Upper lobe of left lung (tissue), 6 donors: ENCODE data around the gene SRGAP2B. TPM values are rescaled to one million over a fixed set of nuclear protein-coding genes. Genes with fewer than 3 reads are reported as not detected.
"Not testable (repeated sequence)": the region's sequence is repeated elsewhere in the genome, so short reads cannot be mapped to it uniquely, and the experiment has no call there.

Experiments
- ATAC-seq, 2 donors: fragments of 200-7000 bp; cut with Tn5 transposase; one replicate each; pipeline ENCODE4 v1.9.1; 2022; ENCODE audit warnings: mild to moderate bottlenecking in 2 of 2, moderate library complexity in 2 of 2; ENCODE audit not compliant: low FRiP score in 2 of 2
- DNase-seq, 2 donors: peaks; one replicate each; pipeline ENCODE4 v3.0.0-alpha.2; 2019 to 2020
- H3K27ac ChIP-seq, 4 donors: fragments of 200-600 bp; sonication (generic); one replicate each; pipeline ENCODE4 v1.5.1; 2016 to 2019
- H3K27me3 ChIP-seq, 4 donors: fragments of 200-600 bp; sonication (generic); one replicate each; pipeline ENCODE4 v1.5.1; 2017 to 2019
- H3K36me3 ChIP-seq, 4 donors: fragments of 200-600 bp; sonication (generic); one replicate each; pipeline ENCODE4 v1.5.1; 2016 to 2019
- H3K4me1 ChIP-seq, 4 donors: fragments of 200-600 bp; sonication (generic); one replicate each; pipeline ENCODE4 v1.5.1; 2018 to 2019
- H3K4me3 ChIP-seq, 4 donors: fragments of 200-600 bp; sonication (generic); one replicate each; pipeline ENCODE4 v1.5.1; 2017 to 2019; ENCODE audit warnings: mild to moderate bottlenecking in 2 of 4, moderate library complexity in 1 of 4
- H3K9me3 ChIP-seq, 4 donors: fragments of 200-600 bp; sonication (generic); one replicate each; pipeline ENCODE4 v1.5.1; 2018 to 2019
- WGBS, 2 donors: methylation state at CpG; one replicate each; pipeline ENCODE4 v1.1.5; 2017 to 2018; 5-methylcytosine and 5-hydroxymethylcytosine counted together
- total RNA-seq, 6 donors: library from RNA; depleted of rRNA in 4 of 6; stranded (reverse); fragments of >200 nt in 4 of 6; gene quantifications; one replicate each; pipeline versions ENCODE4 v1.1.0 to v1.2.1, GENCODE V29; 2016 to 2021
- donor health status: DM: no; HTN: no; CAD: no; lungs with moderate emphysema.
- donor health status: DM: no; HTN: yes; CAD: no; lungs with severe emphysema.

The SRGAP2B gene
- total RNA-seq, 6 donors from 2014 or later: 12.5 to 42.5 (median 29.0) TPM

DNA sequence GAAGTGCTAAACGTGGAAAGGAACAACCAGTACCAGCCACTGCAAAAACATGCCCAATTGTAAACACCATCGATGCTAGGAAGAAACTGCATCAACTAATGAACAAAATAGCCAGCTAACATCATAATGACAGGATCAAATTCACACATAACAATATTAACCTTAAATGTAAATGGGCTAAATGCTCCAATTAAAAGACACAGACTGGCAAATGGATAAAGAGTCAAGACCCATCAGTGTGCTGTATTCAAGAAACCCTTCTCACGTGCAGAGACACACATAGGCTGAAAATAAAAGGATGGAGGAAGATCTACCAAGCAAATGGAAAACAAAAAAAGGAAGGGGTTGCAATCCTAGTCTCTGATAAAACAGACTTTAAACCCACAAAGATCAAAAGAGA is 128.6 kb downstream of the SRGAP2B start:
- not testable (repeated sequence) for H3K27me3 ChIP-seq, H3K4me3 ChIP-seq, H3K4me1 ChIP-seq, DNase-seq, ATAC-seq, H3K27ac ChIP-seq, H3K36me3 ChIP-seq, H3K9me3 ChIP-seq
- WGBS, 2 donors: 68 to 81% methylated on average over 3 of the region's 3 CpGs

DNA sequence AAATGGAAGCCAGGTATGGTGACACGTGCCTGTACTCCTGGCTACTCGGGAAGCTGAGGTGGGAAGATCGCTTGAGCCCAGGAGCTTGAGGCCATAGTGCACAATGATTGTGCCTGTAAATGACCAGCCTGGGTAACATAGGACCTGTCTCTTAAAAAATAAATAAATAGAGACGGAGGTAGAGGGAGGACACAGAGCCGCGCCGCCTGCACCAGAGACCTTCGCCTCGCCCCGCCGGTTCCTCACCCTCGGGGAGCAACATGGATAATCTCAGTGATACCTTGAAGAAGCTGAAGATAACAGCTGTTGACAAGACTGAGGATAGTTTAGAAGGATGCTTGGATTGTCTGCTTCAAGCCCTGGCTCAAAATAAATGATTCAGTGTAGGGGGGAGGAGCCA is 130.4 kb downstream of the SRGAP2B start:
- H3K36me3 ChIP-seq, H3K4me1 ChIP-seq, H3K9me3 ChIP-seq, H3K4me3 ChIP-seq, H3K27me3 ChIP-seq, ATAC-seq, H3K27ac ChIP-seq: not testable (repeated sequence)
- WGBS, 2 donors: 90% methylated on average over 9 of the region's 12 CpGs; no CpG with 5 or more reads in 1 of the 2 donors
- DNase-seq: peak; percentile 14 to 33

DNA sequence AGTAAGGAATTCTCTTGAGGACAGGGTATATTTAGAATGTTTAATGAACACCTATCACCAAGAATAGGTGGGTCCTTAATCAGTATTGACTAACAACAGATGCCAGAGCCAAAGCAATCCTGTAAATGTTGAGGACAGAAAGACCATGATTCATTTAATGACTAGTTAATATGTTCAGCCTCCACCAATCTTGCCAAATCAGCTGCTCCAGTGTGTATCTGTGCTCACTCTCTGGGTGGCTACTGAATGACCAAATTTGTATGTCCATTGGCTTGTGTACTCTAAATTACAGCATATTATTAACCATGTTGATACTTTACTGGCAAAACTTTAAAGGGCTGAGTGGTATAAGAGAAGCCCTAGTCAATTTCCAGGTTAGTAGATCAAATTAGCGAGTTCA is 130.9 kb downstream of the SRGAP2B start:
- WGBS, 2 donors: 100% methylated on average over 1 of the region's 1 CpG; no CpG with 5 or more reads in 1 of the 2 donors
- not testable (repeated sequence) for H3K27ac ChIP-seq, DNase-seq, H3K4me3 ChIP-seq, H3K4me1 ChIP-seq, H3K9me3 ChIP-seq, H3K27me3 ChIP-seq, H3K36me3 ChIP-seq
- peak in 1 of 2 donors; percentile 72 for ATAC-seq

DNA sequence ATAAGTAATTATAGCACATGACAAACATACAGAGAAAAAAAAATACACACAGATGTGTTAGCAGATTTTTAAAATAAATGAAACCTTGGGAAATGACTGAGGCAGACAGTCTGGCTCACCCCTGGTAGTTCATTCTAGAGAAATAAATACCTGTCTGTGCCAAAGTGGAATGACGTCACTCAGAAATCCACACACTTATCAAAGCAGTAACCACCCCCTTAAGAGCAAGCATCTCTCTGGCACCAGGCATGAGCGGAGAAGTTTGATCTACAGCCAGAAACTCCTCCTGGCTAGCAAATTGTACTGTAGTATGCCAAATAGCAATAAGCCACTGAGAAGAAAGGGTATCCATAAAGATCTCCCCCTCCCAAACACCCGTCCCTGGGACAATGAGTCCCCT is 131.6 kb downstream of the SRGAP2B start:
- not testable (repeated sequence) for H3K27me3 ChIP-seq, H3K27ac ChIP-seq, H3K4me1 ChIP-seq, H3K4me3 ChIP-seq, H3K9me3 ChIP-seq, H3K36me3 ChIP-seq
- 87% methylated on average over 3 of the region's 3 CpGs; no CpG with 5 or more reads in 1 of the 2 donors for WGBS, 2 donors
- ATAC-seq (peak in 1 of 2 donors; percentile 26), DNase-seq (peak in 1 of 2 donors; percentile 23)

DNA sequence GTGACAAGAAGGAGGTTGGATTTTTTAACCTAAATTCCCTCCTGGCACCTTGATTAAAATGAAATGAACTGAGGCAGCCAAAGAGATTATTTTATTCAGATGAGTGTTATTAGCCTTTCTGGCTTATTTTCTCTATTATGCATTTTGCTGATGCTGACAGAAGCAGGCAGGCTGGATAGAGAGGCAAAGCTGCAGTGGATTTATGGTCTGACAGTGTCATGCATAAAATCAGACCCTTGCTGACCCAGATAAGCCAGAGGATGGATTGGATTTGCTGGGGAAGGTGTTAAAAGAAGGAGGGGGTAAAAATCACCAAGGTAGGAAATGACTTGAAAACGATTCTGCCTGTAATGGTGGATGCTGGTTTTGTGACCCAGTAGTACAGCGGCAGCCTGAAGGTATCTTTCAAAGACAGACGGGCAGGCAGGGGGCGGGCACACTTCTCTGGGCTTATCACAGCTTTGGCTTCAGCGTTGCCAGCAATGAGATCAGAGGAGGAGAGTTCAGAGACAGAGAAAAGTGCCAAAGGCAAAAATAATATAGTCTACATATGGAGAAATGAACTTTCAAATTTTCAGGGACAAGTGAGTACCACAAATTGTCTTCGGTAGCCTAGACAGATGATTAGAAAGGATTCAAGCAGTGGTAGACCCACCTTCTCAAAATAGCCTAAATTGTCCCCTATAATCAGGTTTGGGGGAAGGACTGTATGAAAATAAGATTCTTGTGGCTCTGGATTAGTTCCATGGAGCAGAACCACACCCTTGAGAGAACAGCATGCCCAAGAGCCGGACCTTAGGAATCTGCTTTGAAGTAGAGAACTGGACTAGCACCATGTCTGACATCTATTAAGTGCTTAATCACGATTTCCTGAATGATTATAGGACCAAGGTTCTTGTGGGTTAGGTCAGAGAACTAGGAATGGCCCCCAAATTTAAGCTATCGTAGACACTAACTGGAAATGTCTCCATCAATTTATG is 133.2 kb downstream of the SRGAP2B start:
- H3K9me3 ChIP-seq: not testable (repeated sequence)
- ATAC-seq: peak in 1 of 2 donors; percentile 66

DNA sequence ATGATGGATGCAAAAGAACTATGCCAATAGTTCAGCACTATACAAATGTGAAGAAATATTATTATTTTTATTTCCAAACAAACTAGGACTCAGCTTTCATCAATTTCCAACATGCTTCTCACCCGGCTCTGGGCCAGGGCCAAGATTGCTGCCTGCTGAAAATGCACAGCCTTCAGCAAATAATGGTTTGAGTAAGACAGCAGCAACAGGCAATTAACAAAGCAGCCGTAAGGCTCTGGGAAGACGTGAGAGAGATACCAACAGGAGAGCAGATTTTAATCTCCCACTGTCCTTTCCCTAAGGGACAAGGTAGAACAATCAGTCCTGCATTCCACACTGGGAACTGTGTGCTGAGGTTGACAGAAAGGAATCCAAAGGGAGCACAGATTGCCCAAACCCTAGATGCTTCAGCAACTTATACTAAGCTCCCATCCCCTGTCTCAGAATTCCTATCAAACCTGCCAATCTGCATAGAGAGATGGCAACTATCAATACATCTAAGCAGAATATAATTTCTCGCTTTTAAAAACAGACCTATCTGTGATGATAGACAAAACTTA is 134.1 kb downstream of the SRGAP2B start:
- not testable (repeated sequence) for H3K36me3 ChIP-seq, H3K27me3 ChIP-seq, H3K4me3 ChIP-seq, DNase-seq, ATAC-seq, H3K9me3 ChIP-seq, H3K4me1 ChIP-seq, H3K27ac ChIP-seq
- no CpG with 5 or more reads among the region's 4 CpGs for WGBS, 2 donors

More for the DNA sequence above, 133.2 kb downstream of the SRGAP2B start:
- not testable (repeated sequence) for H3K27me3 ChIP-seq, H3K4me1 ChIP-seq, H3K27ac ChIP-seq, H3K36me3 ChIP-seq, DNase-seq, H3K4me3 ChIP-seq
- WGBS, 2 donors: no CpG with 5 or more reads among the region's 9 CpGs

DNA sequence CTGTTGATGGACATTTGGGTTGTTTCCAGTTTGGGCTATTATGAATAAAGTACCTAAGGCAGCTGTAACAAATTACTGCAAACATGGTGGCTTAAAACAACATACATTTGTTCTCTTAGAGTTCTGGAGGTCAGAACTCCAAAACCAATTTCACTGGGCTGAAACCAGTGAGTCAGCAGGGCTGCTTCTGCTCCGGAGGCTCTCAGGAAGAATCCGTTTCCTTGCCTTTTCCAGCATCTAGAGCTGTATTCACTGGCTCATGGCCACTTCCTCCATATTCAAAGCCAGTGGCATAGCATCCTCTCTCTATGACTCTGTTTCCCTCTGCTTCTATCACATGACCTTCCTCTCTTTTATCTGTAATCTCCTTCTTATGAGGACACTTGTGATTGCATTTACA is 146.7 kb downstream of the SRGAP2B start:
- H3K4me3 ChIP-seq, DNase-seq, H3K27me3 ChIP-seq, H3K9me3 ChIP-seq, H3K27ac ChIP-seq, H3K36me3 ChIP-seq, H3K4me1 ChIP-seq, ATAC-seq: not testable (repeated sequence)
- no CpG with 5 or more reads among the region's 2 CpGs for WGBS, 2 donors

DNA sequence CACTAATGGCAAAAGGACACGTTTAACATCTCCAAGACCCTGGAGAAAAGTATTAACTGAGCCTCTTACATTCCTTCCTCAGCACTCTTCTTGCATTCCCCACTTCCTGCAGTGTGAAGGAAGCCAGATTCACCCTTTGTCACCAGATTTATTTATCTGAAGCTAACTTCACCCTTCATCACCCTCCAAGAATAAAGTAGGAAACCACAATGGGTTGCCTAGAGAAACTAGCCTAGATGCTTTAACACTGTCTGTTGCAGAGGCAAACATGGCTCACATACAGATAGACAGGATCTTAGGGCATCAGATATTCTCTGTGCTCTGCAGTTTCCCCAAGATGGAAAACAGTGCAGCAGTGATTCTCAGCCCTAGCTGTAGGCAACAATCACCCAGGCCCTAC is 147.6 kb downstream of the SRGAP2B start:
- ATAC-seq, H3K9me3 ChIP-seq, H3K4me3 ChIP-seq, H3K4me1 ChIP-seq, H3K36me3 ChIP-seq, DNase-seq, H3K27me3 ChIP-seq, H3K27ac ChIP-seq: not testable (repeated sequence)
- WGBS, 2 donors: 75% methylated on average over 1 of the region's 1 CpG

DNA sequence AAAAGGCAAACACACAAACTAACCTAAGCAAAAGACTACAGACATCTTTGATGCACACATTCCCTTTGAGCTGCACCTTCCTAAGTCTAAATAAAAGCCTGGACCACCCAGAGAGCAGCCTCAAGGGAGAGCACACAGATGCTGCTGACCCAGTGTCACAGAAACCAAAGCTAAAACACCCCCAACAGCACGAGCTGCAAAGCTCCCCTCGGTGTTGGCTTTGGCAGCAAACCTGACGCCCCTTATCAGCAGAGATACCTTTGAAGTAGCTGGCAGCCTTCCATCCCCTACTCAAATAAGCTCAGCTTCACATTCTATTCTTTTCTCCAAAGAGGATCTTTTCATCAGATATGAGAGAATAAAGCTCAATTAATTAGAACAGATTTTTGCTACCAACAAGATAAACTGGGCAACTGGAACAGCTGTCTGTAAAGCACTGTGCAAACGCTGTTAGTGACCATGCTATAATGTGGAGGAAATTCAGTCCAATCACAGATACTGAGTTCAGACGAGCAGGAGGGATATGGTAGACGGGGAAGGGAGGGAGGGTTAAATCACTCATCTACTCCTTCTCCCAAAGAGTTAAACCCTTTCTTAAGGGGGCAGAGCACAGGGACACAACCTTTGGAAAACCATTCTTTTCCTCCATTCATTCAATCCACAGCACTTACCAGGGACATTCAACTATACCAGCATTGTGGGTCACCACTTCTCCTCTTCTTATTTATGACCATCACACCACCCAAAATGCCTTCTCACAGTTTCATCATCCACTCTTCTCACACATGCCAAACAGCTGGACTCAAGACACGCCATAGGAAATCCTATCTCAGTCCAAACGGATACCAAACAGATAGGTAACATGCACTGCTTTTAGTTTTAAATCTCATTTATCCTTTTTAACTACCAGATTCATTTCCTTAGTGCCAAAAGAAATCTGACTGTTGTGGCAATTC is 148.3 kb downstream of the SRGAP2B start:
- not testable (repeated sequence) for H3K27ac ChIP-seq, H3K36me3 ChIP-seq, DNase-seq, ATAC-seq, H3K9me3 ChIP-seq, H3K27me3 ChIP-seq, H3K4me1 ChIP-seq, H3K4me3 ChIP-seq
- WGBS, 2 donors: no CpG with 5 or more reads among the region's 8 CpGs

DNA sequence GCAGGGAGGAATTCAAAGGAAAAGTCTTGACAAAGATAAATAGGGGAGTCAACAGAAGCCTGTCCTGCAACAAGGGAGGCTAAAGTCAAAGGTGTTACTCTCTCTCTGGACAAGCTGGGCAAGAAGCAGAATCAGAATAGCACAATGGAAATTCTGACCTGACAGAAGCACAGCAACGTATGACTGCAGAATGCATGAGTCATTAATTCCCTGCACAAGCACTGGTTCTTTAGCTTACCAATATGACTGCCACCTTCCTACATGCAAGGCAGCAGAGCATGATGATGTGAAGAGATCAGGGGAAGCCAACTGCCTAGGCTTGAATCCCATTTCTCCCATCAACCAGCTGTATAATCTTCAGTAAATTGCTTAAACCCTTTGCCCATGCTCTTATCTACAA is 153.4 kb downstream of the SRGAP2B start:
- not testable (repeated sequence) for ATAC-seq, DNase-seq, H3K27me3 ChIP-seq, H3K9me3 ChIP-seq, H3K27ac ChIP-seq, H3K36me3 ChIP-seq, H3K4me3 ChIP-seq, H3K4me1 ChIP-seq
- no CpG with 5 or more reads among the region's 1 CpG for WGBS, 2 donors

DNA sequence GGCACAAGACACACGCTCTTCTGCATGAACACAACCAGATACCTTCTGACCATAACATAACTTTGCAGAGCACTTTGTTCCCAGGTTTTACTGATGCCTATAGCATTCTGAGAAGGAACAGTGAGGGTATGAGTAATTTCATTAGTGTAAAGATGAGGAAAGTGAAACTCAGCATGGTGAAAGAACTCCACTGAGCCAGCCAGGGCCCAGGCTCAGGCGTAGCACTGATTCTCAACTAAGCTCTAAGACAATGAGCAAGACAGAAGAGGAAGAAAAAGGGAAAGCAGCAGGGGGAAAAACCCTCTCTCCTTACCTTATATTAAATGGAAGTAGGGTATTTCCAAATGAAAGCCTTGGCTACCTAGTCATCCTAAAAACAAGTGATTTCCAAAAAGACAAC is 155.1 kb downstream of the SRGAP2B start:
- H3K27me3 ChIP-seq, H3K4me1 ChIP-seq, H3K36me3 ChIP-seq, H3K9me3 ChIP-seq, H3K27ac ChIP-seq, H3K4me3 ChIP-seq, DNase-seq, ATAC-seq: not testable (repeated sequence)
- WGBS, 2 donors: no CpG with 5 or more reads among the region's 2 CpGs

DNA sequence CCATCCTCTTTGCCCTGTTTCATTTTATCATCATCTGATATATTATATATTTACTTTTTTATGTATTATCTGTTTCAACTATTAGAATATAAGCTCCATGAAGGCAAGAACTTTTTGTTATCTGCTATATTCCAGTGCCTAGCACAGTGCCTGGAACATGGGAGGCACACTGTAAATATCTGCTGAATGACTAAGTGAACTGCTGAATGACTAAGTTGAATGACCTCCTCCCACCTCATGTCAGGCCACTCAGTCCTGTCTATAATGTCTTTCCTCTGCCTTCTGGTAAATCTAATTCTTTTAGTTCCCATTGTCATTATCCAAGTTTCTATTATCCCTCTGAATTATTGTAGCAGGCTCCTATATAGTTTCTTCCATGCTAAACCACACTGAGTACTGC is 156.5 kb downstream of the SRGAP2B start:
- H3K27ac ChIP-seq, H3K36me3 ChIP-seq, H3K27me3 ChIP-seq, H3K4me1 ChIP-seq, H3K9me3 ChIP-seq, H3K4me3 ChIP-seq, DNase-seq, ATAC-seq: not testable (repeated sequence)
